Coronary artery (tissue), 2 donors: ENCODE data around the gene KATNA1.

Experiments used
- DNase-seq: peaks from one replicate; pipeline ENCODE4 v3.0.0-alpha.2; 2017; ENCODE audit warnings: low spot score
- H3K27ac ChIP-seq, 2 donors: fragments of 200-600 bp; sonication (generic); one replicate each; pipeline ENCODE4 v1.5.1; 2016 to 2019
- H3K4me3 ChIP-seq: fragments of 200-600 bp; sonication (generic); 2 replicates; pipeline ENCODE4 v1.5.1; 2016; ENCODE audit warnings: mild to moderate bottlenecking, moderate library complexity
- CTCF ChIP-seq: fragments of 200-600 bp; sonication (generic); IDR thresholded peaks from one replicate; pipeline ENCODE4 v1.5.1; 2019; ENCODE audit warnings: antibody characterized with exemption

KATNA1 gene

GRCh38 chr6:149646599-149646998, 1.9 kb downstream of the KATNA1 start:
- no peak for TF ChIP-seq CTCF
- peak overlapping the region; percentile 80 for H3K4me3 ChIP-seq
- no peak overlapping the region for H3K27ac ChIP-seq
- no peak for DNase-seq

GRCh38 chr6:149642829-149643580, 5.5 kb downstream of the KATNA1 start:
- Histone ChIP-seq H3K4me3 (no peak overlapping the region), H3K27ac (no peak overlapping the region)
- TF ChIP-seq CTCF: no peak
- no peak for DNase-seq

GRCh38 chr6:149636124-149636523, 12.4 kb downstream of the KATNA1 start:
- DNase-seq: no peak
- Histone ChIP-seq H3K4me3 (no peak overlapping the region), H3K27ac (no peak overlapping the region)
- TF ChIP-seq CTCF: no peak

- TF ChIP-seq CTCF: no peak
- Histone ChIP-seq H3K27ac (no peak overlapping the region), H3K4me3 (no peak overlapping the region)
- no peak for DNase-seq
These were observed 14.2 kb downstream of the KATNA1 start for GRCh38 chr6:149634315-149634714.

- Histone ChIP-seq H3K4me3 (no peak overlapping the region), H3K27ac (no peak overlapping the region)
- DNase-seq: no peak
- TF ChIP-seq CTCF: no peak
These were observed 19.5 kb downstream of the KATNA1 start for GRCh38 chr6:149628875-149629510.

GRCh38 chr6:149627672-149628071, 20.8 kb downstream of the KATNA1 start:
- Histone ChIP-seq H3K4me3 (no peak overlapping the region), H3K27ac (no peak overlapping the region)
- no peak for DNase-seq
- TF ChIP-seq CTCF: no peak

- H3K4me3 ChIP-seq: no peak overlapping the region
- H3K27ac ChIP-seq: no peak overlapping the region
- DNase-seq: no peak
- TF ChIP-seq CTCF: no peak
These were observed 32.7 kb downstream of the KATNA1 start for GRCh38 chr6:149615805-149616204.
